CD4-positive, alpha-beta T cell treated with Interleukin-15 for 1 hour (primary cell): ENCODE measurements around the gene CIAO2A.
"Not testable (repeated sequence)": the region's sequence is repeated elsewhere in the genome, so short reads cannot be mapped to it uniquely, and the experiment has no call there.

ENCODE experiments used
- DNase-seq: peaks from one replicate; pipeline ENCODE4 v3.0.0-alpha.2; 2020

CIAO2A gene

DNA sequence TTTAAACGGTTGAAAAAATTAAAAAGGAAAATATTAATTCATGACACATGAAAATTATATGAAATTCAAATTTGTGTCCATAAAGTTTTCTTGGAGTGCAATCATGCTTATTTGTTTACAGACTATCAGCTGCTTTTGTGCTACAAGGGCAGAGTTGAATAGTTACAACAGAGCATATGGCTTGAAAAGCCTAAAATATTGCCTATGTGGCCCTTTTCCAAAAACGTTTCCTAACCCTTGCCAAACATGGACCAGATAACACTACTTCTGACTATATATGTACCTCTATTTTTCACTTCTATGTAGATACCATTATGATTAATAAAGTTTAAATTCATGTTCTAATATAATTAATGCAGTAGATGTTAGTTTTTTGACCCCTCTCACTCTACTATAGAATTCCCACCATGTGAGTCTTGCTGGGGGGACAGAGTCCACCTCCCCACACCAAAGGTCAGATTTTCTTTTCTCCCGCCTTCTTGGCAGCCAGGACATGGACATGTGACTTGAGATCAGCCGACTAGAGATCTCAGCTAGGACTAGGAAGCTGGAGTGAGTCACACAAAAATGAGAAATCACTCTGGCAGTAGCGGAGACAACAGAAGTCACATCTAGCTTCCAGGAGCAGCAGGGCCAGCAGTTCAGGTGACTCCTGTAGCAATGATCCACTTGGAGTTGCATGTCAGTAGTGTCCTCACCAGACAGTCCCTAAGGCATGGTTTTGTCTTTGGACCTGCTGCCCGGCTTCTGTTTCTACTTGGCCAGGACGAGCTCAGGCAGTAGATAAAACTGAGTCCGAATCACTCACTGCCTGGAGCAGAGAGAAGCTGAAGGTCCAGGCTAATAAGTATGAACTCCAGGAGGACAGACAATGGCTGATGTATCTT lies 22.4 kb downstream of the CIAO2A start:
- no peak for DNase-seq

DNA sequence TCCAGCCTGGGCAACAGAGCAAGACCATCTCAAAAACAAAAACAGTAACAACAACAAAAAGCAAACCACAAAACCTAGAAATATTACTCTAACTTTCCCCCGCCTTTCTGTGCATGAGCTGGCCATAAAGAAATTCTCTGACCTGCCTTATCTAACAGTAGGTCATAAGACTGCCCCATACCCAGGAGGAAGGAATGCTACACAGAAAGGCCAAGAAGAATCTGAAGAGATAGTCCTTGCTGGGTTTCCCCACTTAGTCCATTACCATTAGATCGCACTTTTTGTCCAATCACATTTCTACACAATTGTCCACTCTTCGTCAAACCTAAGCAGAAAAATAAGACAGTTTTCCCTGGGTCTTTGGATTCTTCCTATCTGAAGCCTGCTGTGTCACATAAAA lies 23.5 kb downstream of the CIAO2A start:
- no peak for DNase-seq

DNA sequence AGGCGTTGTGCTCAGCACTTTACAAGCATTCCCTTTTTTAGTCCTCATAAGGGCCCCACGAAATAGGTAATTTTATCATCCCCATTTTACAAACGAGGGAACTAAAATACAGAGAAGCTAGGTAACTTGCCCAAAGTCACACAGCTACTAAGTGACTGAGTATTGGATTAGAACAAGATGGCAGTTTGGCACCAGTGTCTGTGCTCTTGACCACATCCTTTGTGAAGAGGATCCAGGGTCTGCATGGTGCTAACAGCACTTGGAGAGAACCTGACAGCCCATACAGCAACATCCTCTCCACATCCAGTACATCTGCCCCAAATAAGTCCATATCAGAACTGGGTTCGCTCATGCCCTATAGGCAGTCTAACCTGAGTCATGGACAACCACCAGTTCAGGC lies 25.5 kb downstream of the CIAO2A start:
- DNase-seq = no peak

DNA sequence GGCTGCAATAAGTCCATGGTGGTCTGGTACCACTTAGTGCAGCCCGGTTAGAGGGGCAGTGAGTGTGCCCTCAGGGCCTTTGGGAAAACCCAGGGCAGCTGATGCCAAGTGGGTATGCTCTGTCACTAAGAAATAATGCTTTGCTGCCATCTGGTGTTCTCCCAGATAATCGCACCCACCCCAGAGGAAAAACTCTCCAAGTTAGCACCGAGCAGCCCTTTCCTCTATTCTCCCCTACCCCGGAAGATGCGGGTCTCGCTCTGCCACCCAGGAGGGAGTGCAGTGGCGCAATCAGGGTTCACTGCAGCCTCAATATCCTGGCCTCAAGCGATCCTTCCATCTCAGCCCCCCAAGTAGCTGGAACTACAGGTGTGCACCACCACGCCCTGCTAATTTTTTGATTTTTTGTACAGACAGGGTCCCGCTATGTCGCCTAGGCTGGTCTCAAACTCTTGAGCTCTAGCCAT lies 26.0 kb downstream of the CIAO2A start:
- peak; percentile 64 for DNase-seq

DNA sequence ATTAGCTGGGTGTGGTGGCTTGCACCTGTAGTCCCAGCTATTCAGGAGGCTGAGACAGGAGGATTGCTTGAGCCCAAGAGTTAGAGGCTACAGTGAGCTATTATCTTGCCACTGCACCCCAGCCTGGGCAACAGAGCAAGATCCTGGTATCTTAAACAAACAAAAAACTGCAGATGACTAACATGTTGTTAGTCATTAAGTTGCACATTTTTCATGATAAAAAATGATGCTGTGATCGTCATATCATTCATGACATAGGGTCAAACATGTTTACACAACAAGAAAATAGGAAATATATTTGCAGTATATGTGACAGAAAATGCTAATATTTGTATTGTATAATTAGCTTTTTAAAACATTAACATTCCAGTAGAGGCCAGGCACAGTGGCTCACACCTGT lies 27.2 kb downstream of the CIAO2A start:
- DNase-seq = no peak

DNA sequence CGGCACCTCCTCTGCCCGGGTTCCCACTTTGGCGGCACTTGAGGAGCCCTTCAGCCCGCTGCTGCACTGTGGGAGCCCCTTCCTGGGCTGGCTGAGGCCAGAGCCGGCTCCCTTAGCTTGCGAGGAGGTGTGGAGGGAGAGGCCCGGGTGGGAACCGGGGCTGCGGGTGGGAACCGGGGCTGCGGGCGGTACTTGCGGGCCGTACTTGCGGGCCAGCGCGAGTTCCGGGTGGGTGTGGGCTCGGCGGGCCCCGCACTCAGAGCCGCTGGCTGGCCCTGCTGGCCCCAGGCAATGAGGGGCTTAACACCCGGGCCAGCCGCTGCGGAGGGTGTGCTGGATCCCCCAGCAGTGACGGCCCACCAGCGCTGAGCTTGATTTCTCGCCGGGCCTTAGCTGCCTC lies 32.9 kb downstream of the CIAO2A start:
- no peak for DNase-seq

DNA sequence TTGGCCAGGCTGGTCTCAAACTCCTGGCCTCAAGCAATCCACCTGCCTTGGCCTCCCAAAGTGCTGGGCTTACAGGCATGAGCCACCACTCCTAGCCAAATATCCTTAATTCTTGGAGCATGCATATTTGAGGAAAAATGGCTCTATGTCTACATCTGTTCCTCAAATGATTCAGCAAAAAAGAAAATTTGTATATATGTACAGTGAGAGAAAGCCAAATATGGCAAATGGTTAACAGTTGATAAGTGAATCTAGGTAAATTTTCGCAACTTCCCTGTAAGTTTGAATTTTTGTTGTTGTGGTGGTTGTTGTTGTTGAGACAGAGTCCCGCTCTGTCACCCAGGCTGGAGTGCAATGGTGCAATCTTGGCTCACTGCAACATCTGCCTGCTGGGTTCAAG lies 34.5 kb downstream of the CIAO2A start:
- not testable (repeated sequence) for DNase-seq

DNA sequence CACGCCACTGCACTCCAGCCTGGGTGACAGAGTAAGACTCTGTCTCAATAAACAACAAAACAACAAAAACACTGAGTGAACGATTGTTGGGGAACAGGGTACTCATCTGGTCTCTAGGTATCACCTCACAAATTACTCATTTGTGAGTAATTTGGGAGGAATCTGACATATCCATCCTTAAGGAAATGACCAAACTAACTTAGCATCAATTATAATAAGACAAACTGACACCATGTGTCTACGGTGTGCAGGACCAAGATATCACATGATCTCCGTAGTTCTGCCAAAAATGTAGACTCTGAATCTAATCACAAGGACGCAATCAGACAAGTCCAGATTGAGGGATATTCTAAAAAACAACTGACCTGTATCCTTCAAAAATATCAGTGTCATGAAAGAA lies 35.4 kb downstream of the CIAO2A start:
- no peak for DNase-seq

DNA sequence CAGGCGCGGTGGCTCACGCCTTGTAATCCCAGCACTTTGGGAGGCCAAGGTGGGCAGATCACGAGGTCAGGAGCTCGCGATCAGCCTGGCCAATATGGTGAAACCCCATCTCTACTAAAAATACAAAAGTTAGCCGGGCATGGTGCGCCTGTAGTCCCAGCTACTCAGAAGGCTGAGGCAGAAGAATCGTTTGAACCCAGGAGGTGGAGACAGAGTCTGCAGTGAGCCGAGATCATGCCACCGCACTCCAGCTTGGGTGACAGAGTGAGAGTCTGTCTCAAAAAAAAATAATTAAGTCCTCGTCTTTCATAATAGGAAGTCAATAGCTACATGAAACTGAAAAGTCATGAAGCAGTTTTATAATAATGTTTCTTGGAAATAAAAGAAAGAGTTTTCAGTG lies 40.0 kb downstream of the CIAO2A start:
- not testable (repeated sequence) for DNase-seq

DNA sequence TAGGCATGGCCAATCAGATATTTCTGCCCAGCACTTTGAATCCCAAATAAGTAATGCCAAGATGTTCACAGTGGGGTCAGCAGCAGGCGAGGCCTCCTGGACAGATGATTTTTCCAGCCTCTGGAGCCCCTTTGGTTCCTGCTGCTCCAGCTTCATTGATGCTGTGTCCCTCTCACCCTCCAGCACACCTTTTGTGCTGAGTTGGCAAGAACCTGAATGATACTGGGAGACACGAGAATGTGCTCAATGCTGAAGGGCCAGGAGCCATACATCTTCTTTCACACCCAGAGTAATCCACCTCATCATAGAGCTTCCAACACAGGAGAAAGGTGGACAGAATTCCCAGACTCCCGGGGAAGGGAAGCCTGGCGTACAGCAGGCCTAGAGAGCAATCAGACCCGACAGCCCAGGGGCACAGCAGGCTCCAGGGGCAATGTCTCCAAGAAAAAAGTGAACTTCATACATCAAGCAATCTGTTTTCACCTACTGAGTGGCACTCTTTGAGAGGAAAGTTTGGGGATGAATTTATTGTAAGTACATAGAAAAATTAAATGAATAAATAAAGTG lies 40.6 kb downstream of the CIAO2A start:
- no peak for DNase-seq

DNA sequence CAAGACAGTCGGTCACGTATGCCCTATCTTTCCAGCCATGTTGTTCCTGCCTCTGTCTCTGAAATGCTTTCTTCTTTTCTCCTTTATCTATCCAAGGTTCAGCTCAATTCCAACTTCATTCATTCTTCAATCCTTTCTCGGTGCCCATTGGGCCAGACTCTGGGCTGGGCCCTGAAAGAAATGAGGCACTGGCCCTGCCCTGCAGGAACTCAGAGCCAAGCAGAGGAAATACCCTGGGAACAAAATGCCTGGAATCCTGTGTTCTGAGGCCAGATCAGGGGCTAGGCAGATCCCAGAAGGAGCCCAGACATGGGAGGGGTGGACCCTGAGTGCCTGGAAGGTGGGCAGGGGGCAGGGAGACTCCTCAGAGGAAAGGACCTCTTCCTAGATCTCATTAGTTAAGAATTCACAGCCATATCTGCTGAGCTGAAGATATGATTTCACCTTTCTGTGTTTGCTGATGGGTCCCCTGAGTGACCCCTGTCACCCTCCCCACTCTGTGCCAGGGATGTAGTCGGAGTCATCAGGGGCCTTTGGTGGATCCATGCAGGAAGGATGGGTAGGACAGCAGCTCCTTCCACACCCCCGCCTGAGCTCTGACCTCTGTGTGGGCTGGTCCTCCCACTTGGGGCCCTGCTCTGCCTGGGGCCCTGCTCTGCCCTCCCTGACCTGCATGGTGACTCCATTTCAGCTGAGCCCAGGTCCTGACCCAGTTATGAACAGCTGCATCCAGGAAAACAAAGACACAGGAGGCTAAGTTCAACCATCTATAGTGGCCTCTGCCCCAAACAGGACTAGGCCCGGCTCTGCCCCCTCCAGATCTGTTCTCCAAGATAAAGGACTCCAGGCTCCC lies 42.0 kb downstream of the CIAO2A start:
- DNase-seq = no peak

DNA sequence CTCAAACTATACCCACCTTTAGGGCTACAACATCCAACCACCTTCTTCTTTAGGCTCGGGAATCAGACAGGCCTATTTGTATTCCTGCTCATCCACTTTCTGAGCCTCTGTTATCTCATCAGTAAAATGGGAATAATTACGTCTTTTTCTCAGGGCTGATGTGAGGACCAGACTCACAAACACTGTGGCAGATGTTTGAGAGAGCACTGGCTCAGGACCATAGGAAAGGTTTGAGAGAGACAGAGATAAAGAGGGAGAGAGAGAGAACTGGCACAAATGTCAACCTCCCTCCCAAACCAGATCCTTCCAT lies 42.6 kb downstream of the CIAO2A start:
- no peak for DNase-seq

DNA sequence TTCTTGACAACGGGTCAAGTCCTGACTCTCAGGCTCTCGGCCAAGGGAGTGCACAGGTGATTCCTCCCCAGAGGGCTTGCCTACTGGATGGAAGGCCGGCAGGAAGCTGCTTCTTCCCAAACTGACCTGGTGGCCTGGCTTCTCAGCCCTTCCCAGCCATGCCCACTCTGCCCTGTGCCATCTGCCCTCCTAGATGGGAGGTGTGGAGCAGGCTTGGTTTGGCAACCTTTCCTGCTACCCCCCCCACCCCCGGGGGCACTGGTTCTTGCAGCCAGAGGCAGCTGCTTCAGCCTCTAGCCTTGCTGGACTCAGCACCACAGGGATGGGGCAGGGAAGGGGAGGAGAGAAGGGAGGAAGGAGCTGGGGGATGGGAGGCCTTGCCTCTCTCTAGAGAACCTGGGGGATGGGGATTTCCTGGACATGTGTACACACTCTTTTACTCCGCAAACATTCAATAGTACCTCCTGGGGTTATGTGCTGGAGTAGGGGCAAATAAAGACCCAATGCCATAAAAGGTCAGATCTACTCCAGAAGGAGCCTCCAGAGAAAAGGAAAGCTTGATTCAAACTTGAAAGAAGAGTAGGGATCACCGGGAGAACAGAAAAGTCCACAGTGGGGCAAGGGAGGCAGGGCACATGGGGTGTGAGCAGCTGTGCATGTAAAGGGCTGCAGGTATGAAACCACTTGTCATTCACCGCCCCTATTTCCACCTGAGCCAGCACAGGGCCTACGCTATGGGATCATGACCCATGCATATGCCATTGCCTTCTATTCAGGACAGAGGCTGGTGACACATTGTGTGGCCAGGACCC lies 43.2 kb downstream of the CIAO2A start:
- DNase-seq = no peak

DNA sequence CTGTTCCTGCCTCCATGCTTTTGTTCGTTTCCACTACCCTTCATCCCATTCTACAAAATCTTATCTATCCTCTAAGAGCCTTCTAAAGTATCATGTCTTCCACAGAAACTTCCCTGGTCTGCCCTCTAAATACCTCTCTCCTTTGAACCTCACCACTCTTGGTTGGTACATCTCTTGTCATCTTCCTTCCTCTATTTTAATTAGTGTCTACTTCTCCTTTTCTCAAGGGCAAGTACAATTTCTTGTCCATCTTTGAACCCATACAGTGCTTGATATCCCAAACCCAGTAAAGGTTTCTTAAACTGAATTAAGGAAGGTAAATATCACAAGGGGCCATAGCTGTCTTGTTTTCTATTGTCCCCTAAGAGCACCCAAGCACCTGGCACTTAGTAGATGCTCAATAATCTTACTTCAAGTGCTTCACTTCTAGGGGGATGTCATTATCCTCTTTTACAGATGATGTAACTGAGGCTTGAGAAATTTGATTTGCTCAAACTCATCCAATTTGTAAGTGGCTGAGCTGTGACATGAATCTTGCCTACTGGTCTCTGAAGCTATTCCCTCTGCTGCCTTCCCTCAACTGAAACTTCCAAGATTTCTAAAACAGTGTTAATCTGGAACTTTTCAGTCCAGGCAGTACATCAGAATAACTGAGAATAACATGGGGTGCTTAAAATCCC lies 44.7 kb downstream of the CIAO2A start:
- DNase-seq = no peak

DNA sequence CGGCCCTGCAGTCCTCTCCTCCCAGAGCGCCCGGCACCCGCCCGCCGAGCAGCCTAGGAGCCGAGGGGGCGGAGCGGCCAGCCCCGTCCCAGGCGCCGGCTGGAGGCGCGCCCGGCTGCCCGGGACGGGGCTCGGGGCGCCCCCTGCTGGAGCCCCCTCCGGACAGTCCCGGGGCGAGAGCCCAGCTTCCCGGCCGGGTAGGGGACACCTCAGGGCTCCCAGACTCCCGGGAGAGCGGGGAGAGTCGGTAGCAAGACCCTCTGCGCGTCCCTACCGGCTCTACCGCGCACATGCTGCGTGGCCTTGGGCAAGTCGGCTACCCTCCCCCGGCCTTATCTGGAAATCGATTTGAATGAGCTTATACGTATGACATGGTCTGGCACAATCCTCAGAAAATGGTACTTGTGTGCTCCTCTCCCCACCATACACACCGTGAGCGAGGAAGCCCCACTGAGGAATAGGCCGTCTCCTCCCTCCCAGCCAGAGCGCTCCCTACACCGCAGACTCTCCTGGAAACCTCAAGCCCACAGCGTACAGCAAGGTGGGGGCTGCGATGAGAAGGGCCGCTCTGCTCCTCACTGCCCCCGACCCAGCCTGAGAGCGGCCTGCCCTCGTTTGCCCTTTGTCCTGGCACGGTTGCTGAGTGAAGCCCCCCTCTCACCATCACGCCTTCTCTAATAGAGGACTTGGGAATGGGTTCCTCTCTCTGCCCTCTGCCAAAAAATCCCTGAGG lies 47.1 kb downstream of the CIAO2A start, which contains the start of gene DAPK2:
Gene DAPK2, minus strand, starts transcription at position 65 of the 733 bp plus-strand sequence. CDS start 6,224 bp downstream, outside the sequence.
- peak; percentile 60 for DNase-seq

DNA sequence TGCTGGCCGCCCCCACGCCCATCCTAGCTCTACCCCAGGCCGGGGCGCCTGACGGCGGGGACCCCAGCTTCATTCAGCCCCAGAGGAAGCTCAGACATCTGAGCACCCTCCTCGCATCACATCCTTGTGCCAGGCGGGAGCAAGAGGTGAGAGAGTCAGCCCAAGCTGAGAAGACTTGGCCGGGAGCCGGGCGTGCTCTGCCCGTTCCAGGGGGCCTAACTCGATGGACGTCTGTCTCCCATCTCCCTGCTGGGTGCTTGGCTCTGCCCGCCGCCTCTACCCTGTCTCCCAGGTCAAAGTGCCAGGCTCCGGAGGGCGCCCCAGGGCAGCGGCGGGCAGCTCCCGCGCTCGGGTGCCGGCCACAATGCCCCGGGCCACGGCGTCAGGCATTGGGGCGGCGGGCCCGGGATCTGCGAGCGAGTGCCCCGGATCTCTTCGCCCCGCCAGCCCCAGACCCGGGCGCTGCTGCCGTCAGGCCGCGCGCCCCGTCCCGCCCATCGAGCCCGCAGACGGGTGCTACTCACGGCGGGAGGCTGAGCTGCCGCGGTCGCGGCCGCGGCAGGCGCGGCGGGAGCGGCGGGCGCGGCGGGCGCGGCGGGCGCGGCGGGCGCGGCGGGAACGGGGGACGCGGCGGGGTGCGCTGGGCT lies 47.7 kb downstream of the CIAO2A start:
- DNase-seq = no peak

DNA sequence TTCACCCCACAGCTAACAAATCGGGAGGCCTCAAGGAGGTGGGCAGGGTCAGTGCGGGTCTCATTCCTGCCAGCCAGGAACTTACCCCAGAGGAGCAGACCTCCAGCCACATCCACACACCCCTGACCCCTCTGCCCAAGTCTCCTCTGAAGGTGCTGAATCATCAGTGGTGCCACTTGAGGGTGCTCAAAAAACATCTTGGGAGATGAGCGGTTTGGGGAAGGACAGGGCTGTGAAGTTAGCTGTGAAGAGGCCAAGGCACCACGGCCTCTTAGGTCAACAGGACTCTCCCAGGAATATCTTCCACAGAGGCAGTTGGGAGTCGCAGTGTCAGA lies 48.6 kb downstream of the CIAO2A start:
- no peak for DNase-seq

DNA sequence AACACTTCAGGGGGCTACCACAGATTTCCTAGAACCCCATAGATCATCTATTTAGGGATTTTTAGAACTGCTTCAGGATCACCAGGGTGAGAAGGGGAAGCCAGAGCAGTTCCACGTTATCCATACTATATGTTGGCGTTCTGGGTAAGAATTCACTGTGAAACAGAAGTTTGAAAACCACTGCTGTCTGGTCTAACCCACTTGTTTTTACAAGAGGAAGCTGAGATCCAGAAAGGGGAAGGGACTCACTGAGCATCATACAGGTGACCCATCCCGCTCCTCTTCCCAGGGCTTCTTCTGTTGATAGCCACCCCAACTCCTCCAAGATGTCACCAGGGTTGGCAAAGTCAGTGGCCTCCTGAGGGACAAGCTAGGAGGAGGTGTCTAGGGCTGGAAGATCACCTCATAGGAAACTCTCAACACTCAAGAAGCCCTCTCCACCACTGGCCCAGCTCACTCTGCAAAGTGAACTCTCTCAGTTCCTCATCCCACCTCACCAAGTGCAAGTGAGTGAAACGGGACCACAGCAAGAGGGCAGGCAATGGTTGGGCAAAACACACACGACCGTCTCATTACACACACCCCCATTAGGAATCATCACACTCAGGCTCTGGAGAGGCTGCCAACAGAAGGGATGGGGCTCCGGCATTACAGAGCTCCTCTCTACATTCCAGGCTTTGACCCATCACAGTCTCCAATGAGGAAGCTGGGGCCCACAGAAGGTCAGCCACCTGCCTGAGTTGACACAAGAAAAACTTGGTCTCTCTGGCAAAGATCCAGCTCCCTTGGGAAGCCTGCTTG lies 49.1 kb downstream of the CIAO2A start:
- peak; percentile 23 for DNase-seq

DNA sequence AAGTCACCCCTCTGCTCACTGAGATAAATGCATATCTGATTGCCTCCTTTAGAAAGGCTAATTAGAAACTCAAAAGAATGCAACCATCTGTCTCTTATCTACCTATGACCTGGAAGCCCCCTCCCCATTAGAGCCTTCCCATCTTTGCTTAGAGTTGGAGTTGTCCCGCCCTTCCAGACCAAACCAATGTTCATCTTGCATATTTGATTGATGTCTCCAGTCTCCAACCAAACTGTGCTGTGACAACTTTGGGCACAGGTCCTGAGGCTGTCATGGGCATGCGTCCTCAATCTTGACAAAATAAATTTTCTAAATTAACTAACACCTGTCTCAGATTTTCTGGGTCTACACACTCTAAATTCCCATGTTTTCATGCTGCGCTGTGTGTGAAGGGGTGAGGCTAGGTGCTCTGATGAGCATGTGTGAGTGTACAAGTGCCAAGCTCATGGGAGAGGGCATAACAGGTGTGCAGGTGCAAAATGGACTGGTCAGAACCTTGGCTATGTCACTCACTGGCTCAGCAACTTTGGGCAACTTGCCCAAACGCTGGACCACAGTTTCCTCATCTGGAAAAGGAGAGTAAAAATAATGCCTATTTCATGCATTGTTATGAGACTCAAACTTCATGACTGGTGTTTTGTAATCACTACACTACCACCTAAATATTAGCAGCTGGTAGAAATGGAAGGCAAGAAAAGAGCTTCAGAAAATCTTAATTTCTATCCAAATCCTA lies 54.6 kb downstream of the CIAO2A start:
- DNase-seq = no peak
